Measurements from ENCODE around the gene ABCG4. TPM values are rescaled to one million over a fixed set of nuclear protein-coding genes. Genes with fewer than 3 reads are reported as not detected.

Gene ABCG4
- total and polyA plus RNA-seq, 2 of the 8 experiments (the other 6 are each of a cell fraction or from before 2014, with no cell fraction given) = 1.8 to 2.3 TPM

DNA sequence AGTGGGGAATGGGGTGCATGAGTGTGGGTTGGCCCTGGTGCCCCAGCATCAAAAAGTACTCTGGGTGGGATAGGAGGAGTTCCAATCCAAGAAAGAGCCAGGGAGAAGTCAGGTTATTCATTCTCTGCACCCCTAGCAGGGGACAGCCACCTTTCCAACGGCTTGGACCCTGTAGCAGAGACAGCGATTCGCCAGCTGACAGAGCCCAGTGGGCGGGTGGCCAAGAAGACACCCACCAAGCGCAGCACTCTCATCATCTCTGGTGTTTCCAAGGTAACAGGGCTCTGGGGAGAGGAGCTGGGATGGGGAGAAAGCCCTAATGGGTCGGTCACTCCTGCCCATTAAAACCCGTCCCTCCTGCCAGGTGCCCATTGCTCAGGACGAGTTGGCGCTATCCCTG, 35.1 kb upstream of the ABCG4 start (continued):
- TF ChIP-seq PHF8 (conservative IDR thresholded peaks at IDR 0.05; ENCODE audit: low read depth, low read length) = no peak
- TF ChIP-seq EGR1 (IDR thresholded peaks at IDR 0.05; ENCODE audit: borderline replicate concordance, low read depth, low read length) = no peak
- TF ChIP-seq EP300 (IDR thresholded peaks at IDR 0.05; ENCODE audit: borderline replicate concordance in 1 of 2, low read depth in 2 of 2, low read length in 2 of 2) = no peak
- TF ChIP-seq SP2 (IDR thresholded peaks at IDR 0.05; ENCODE audit: low read length) = no peak
- TF ChIP-seq, protein P1, sequence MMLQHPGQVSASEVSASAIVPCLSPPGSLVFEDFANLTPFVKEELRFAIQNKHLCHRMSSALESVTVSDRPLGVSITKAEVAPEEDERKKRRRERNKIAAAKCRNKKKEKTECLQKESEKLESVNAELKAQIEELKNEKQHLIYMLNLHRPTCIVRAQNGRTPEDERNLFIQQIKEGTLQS (IDR thresholded peaks at IDR 0.05; ENCODE audit: insufficient read depth, low read depth, low read length) = no peak
- no peak for TF ChIP-seq HDAC6 (IDR thresholded peaks at IDR 0.05; ENCODE audit: low read depth, low read length)
- no peak for TF ChIP-seq CTCF (IDR thresholded peaks at IDR 0.05; ENCODE audit: control extremely low read depth in 1 of 3, insufficient read depth in 1 of 3, low read depth in 1 of 3, low read length in 3 of 3)

Data from H1 (cell line).